ENCODE data around the gene CSDE1. TPM values are rescaled to one million over a fixed set of nuclear protein-coding genes. Genes with fewer than 3 reads are reported as not detected.

The CSDE1 gene
- total RNA-seq = 412 and 791 TPM in 2 replicates

GRCh38 chr1:114757455-114758255 is at the start of gene CSDE1:
Gene CSDE1 (minus strand): TSS chr1:114757984. CDS start chr1:114739890, 18,094 bp downstream.

GRCh38 chr1:114780344-114781226 is 22.8 kb upstream of the CSDE1 start, which contains the start of gene SIKE1:
Gene SIKE1 (minus strand): TSS chr1:114780685. CDS start chr1:114780607, 78 bp downstream.

GRCh38 chr1:114716304-114717170 is 41.2 kb downstream of the CSDE1 start, which contains the start of gene NRAS:
Gene NRAS (minus strand): TSS chr1:114716771. CDS start chr1:114716160, 611 bp downstream.

GRCh38 chr1:114695430-114696058 is 62.2 kb downstream of the CSDE1 start, which contains the start of gene AMPD1:
Gene AMPD1 (minus strand): TSS chr1:114695546. CDS start chr1:114695471, 75 bp downstream.

GRCh38 chr1:114669562-114670082 is 88.2 kb downstream of the CSDE1 start, which contains the start of gene DENND2C:
Gene DENND2C (minus strand): TSS chr1:114670049. CDS start chr1:114625984, 44,065 bp downstream.

Other genes with a start within 250 kb of the CSDE1 start
- gene TRIM33, start 246.8 kb downstream of the CSDE1 start, total RNA-seq = 8.5 and 11.0 TPM in 2 replicates
- gene BCAS2, start 176.4 kb downstream of the CSDE1 start, total RNA-seq = 39.5 and 47.5 TPM in 2 replicates
- gene DENND2C, start 87.9 kb downstream of the CSDE1 start, total RNA-seq = 0.58 and 0.89 TPM in 2 replicates
- gene AMPD1, start 62.4 kb downstream of the CSDE1 start, total RNA-seq = not detected in 2 replicates
- gene NRAS, start 41.2 kb downstream of the CSDE1 start, total RNA-seq = 59.1 and 68.9 TPM in 2 replicates
- 22.8 and 37.7 TPM in 2 replicates for gene SIKE1, start 22.7 kb upstream of the CSDE1 start, total RNA-seq
- not detected in 2 replicates for gene SYCP1, start 96.9 kb upstream of the CSDE1 start, total RNA-seq

Data from myometrial cell (primary cell).